K562 (cell line): ENCODE data around the gene MANBA. TPM values are rescaled to one million over a fixed set of nuclear protein-coding genes. Genes with fewer than 3 reads are reported as not detected.

Experiments used
- ATAC-seq: fragments of 200-7000 bp; cut with Tn5 transposase; 3 replicates; pipeline ENCODE4 v1.9.1; 2020; ENCODE audit warnings: moderate library complexity
- BruUV-seq: library from RNA; stranded (reverse); fragments of 400-500 nt; replicated peaks from 2 replicates; lab custom pipeline; 2021; lab: Mats Ljungman, UMichigan
- CTCF ChIA-PET: fragments of 300-600 bp; formaldehyde crosslinking; extraction: SDS; loops from one replicate; lab custom pipeline; 2021; ENCODE audit warnings: low intra/inter-chr PET ratio; lab: Yijun Ruan, JAX
- POLR2A ChIA-PET: fragments of 300-600, 350-650 bp; sonication (Branson Sonifier 250); formaldehyde crosslinking; extraction: SDS; loops from one replicate; lab custom pipeline; 2021; ENCODE audit warnings: antibody characterized with exemption, inconsistent platforms; lab: Yijun Ruan, JAX
- DNase-seq, 4 experiments: peaks; one replicate each; pipeline versions ENCODE4 v3.0.0 to v3.0.0-alpha.2; 2011 to 2018; ENCODE audit warnings: low spot score in 3 of 4, mixed read lengths in 3 of 4; ENCODE audit errors: extremely low read depth in 1 of 4
- FAIRE-seq: peaks from 2 replicates; lab custom pipeline; 2011; peaks lifted over from hg19 to GRCh38; lab: Jason Lieb, UNC
- H2AFZ ChIP-seq: 2 replicates; pipeline ENCODE4 v1.6.0; 2011; ENCODE audit warnings: low read depth, low read length, control low read depth, inconsistent platforms
- H3K27ac ChIP-seq: fragments of 200-600 bp; 3 replicates; pipeline ENCODE4 v1.8.0; 2011; ENCODE audit warnings: low read depth, mild to moderate bottlenecking, control low read depth, inconsistent platforms, low read length, moderate library complexity, mixed read lengths; ENCODE audit errors: extremely low read depth
- H3K27me3 ChIP-seq, 2 experiments: fragments of 300-600 bp in 1 of 2; 2 replicates in 1 of 2; 3 replicates in 1 of 2; pipeline versions ENCODE4 v1.6.0 to v1.8.0; 2011; ENCODE audit warnings: inconsistent platforms in 2 of 2, low read length in 2 of 2, mild to moderate bottlenecking in 1 of 2, mixed read lengths in 1 of 2, moderate library complexity in 1 of 2; ENCODE audit not compliant: control insufficient read depth in 2 of 2, insufficient read depth in 2 of 2
- H3K36me3 ChIP-seq: fragments of 300-600 bp; 3 replicates; pipeline ENCODE4 v1.8.0; 2011; ENCODE audit warnings: mild to moderate bottlenecking, low read length, inconsistent platforms; ENCODE audit not compliant: control insufficient read depth, insufficient read depth
- H3K4me1 ChIP-seq, 2 experiments: fragments of 200-600 bp in 1 of 2; replicated peaks in 1 of 2; 2 replicates in 1 of 2; 3 replicates in 1 of 2; pipeline versions ENCODE4 v1.5.1 to v1.8.0; 2011; ENCODE audit warnings: inconsistent platforms in 2 of 2, low read length in 2 of 2, mild to moderate bottlenecking in 1 of 2, mixed read lengths in 1 of 2, moderate library complexity in 1 of 2; ENCODE audit not compliant: control insufficient read depth in 2 of 2, insufficient read depth in 2 of 2
- H3K4me2 ChIP-seq: 2 replicates; pipeline ENCODE4 v1.6.1; 2011; ENCODE audit warnings: low read length, control low read depth, inconsistent platforms, mixed read lengths; ENCODE audit not compliant: insufficient read depth
- H3K4me3 ChIP-seq: fragments of 200-600 bp; sonication (generic), shearing (Covaris generic); 2 replicates; pipeline ENCODE4 v1.5.1; 2016; ENCODE audit warnings: control low read depth, inconsistent platforms
- H3K79me2 ChIP-seq: fragments of 200-600 bp; 3 replicates; pipeline ENCODE4 v1.8.0; 2011; ENCODE audit warnings: low read length, inconsistent platforms; ENCODE audit not compliant: control insufficient read depth, insufficient read depth
- H3K9ac ChIP-seq, 2 experiments: 2 replicates each; pipeline versions ENCODE4 v1.6.0 to v1.6.1; 2011; ENCODE audit warnings: low read depth in 2 of 2, low read length in 2 of 2, control low read depth in 1 of 2, inconsistent platforms in 1 of 2, mild to moderate bottlenecking in 1 of 2, mixed read lengths in 1 of 2; ENCODE audit not compliant: insufficient read depth in 1 of 2
- H3K9me1 ChIP-seq: one replicate; pipeline ENCODE4 v1.6.0; 2011; ENCODE audit warnings: inconsistent platforms, mild to moderate bottlenecking, low read length, moderate library complexity; ENCODE audit not compliant: control insufficient read depth, insufficient read depth
- H3K9me3 ChIP-seq: replicated peaks from 2 replicates; pipeline ENCODE4 v1.5.1; 2011; ENCODE audit warnings: low read depth, low read length, inconsistent platforms; ENCODE audit not compliant: control insufficient read depth, insufficient read depth
- H4K20me1 ChIP-seq: replicated peaks from 2 replicates; pipeline ENCODE4 v1.6.1; 2011; ENCODE audit warnings: low read length, inconsistent platforms, mixed read lengths; ENCODE audit not compliant: control insufficient read depth, insufficient read depth
- ESRRA ChIP-seq: fragments of 450-650 bp; IDR thresholded peaks from 2 replicates; pipeline ENCODE4 v1.6.1; 2014; ENCODE audit warnings: low read depth, mild to moderate bottlenecking, moderate library complexity, borderline replicate concordance
- HINFP ChIP-seq: fragments of 450-650 bp; conservative IDR thresholded peaks from 2 replicates; pipeline ENCODE4 v1.6.1; 2016; ENCODE audit warnings: missing genetic modification characterization, low read depth, mild to moderate bottlenecking, control low read depth, missing compliant biosample characterization
- HLTF ChIP-seq: fragments of 450-650 bp; IDR thresholded peaks from 2 replicates; pipeline ENCODE4 v1.6.1; 2016
- JUNB ChIP-seq: fragments of 450-650 bp; formaldehyde crosslinking; conservative IDR thresholded peaks from 2 replicates; pipeline ENCODE4 v1.4.0; 2020; ENCODE audit warnings: mild to moderate bottlenecking
- MCM3 ChIP-seq: fragments of 450-650 bp; IDR thresholded peaks from 2 replicates; pipeline ENCODE4 v1.6.1; 2016
- NR4A1 ChIP-seq, 2 experiments: fragments of 250-450 bp in 1 of 2; fragments of 450-650 bp in 1 of 2; sonication (Bioruptor Pico) in 1 of 2; IDR thresholded peaks; 2 replicates each; pipeline versions ENCODE4 v1.4.0 to v1.6.1; 2016 to 2020; ENCODE audit warnings: mild to moderate bottlenecking in 2 of 2, missing compliant biosample characterization in 1 of 2, missing genetic modification characterization in 1 of 2, moderate library complexity in 1 of 2
- PHF21A ChIP-seq: fragments of 450-650 bp; IDR thresholded peaks from 2 replicates; pipeline ENCODE4 v1.6.1; 2017; ENCODE audit warnings: low read depth, borderline replicate concordance
- POU5F1 ChIP-seq: fragments of 150-350 bp; IDR thresholded peaks from 2 replicates; pipeline ENCODE4 v1.6.1; 2014; ENCODE audit warnings: borderline replicate concordance, low read length, low read depth, mild to moderate bottlenecking; ENCODE audit not compliant: partially characterized antibody
- SLC30A9 ChIP-seq: fragments of 250-450 bp; sonication (Bioruptor Pico); IDR thresholded peaks from 2 replicates; pipeline ENCODE4 v1.8.0; 2022; ENCODE audit warnings: mild to moderate bottlenecking, moderate library complexity
- SMAD2 ChIP-seq: fragments of 150-350 bp; IDR thresholded peaks from 2 replicates; pipeline ENCODE4 v1.6.1; 2014; ENCODE audit warnings: low read depth, mild to moderate bottlenecking, low read length
- SMARCE1 ChIP-seq: fragments of 450-650 bp; IDR thresholded peaks from 2 replicates; pipeline ENCODE4 v1.7.1; 2016; ENCODE audit warnings: mild to moderate bottlenecking
- ZNF133 ChIP-seq: fragments of 250-450 bp; sonication (Bioruptor Pico); IDR thresholded peaks from 2 replicates; pipeline ENCODE4 v1.4.0; 2020; ENCODE audit warnings: mild to moderate bottlenecking
- ZNF24 ChIP-seq: fragments of 450-650 bp; IDR thresholded peaks from 2 replicates; pipeline ENCODE4 v1.6.1; 2016
- WGBS: fragments of 100-300 bp; shearing (Covaris generic); methylation state at CpG from one replicate; pipeline ENCODE4 v1.1.6; 2016; ENCODE audit warnings: low coverage, mixed read lengths; ENCODE audit not compliant: insufficient coverage; ENCODE audit errors: missing lambda C conversion rate; 5-methylcytosine and 5-hydroxymethylcytosine counted together
- in situ Hi-C: fragments of 300-500 bp; cut with MboI; formaldehyde crosslinking; loops from 4 replicates; pipeline ENCODE4 v1.15.0; 2018; ENCODE audit warnings: inconsistent platforms, mixed read lengths
- intact Hi-C: fragments of 100-400 bp; cut with micrococcal nuclease; formaldehyde crosslinking; loops from 2 replicates; pipeline ENCODE4 v1.14.2; 2022
- polyA plus RNA-seq, 8 experiments: library from polyadenylated mRNA; depleted of rRNA in 4 of 8; stranded (reverse) in 5 of 8; unstranded in 3 of 8; fragments of >200 nt; fragmentation: Nextera tagmentation in 2 of 8; fragmentation: Illumina TruSeq in 1 of 8; extraction: Ambion mirVana in 2 of 8; extraction: Trizol in 1 of 8; gene quantifications; 2 replicates each; pipeline versions ENCODE4 v1.2.1 to v1.2.3, GENCODE V29; 2011 to 2014; ENCODE audit warnings: inconsistent platforms in 1 of 8, missing spikeins in 1 of 8
- total RNA-seq, 7 experiments: library from RNA; depleted of rRNA in 6 of 7; stranded (reverse); fragments of >200 nt in 6 of 7; fragmentation: Illumina TruSeq in 2 of 7; extraction: Trizol in 2 of 7; gene quantifications; 2 replicates each; pipeline versions ENCODE4 v1.2.1 to v1.2.3, GENCODE V29; 2011 to 2021; ENCODE audit warnings: low replicate concordance in 1 of 7
- TF ChIP-seq, protein P1 (sequence below): fragments of 250-450 bp; sonication (Bioruptor Pico); IDR thresholded peaks from 2 replicates; pipeline ENCODE4 v1.8.0; 2021; ENCODE audit warnings: moderate library complexity, mild to moderate bottlenecking, inconsistent platforms
- TF ChIP-seq, protein P2 (sequence below): sonication (generic); formaldehyde crosslinking; IDR thresholded peaks from 2 replicates; pipeline ENCODE4 v1.4.0; 2020; ENCODE audit warnings: mild to moderate bottlenecking, missing genetic modification reagents
- TF ChIP-seq, protein P3 (sequence below): fragments of 450-650 bp; IDR thresholded peaks from 2 replicates; pipeline ENCODE4 v1.6.1; 2016; ENCODE audit warnings: antibody characterized with exemption

Gene MANBA
- total and polyA plus RNA-seq, 9 of the 15 experiments (the other 6 are each of a cell fraction or from before 2014, with no cell fraction given), result 1.8 to 12.9 (median 7.7) TPM

DNA sequence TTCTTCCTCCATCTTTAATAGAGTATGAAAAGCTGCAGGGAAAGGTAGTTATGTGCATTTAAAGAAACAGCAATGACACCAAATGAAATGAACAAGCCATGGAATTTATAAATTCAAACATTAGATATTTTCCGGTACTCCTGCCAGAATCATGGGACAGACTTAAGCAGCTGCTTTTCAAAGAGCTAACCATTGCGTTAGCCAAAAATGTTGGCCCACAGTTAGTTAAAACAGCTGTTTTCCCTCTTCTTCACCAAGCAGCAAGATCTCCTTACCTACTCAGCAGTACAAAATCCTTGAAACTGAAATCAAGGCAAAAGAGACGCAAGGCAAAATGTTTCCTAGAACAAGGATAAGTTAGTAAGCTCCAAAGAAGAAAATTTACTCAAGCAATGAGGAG lies 64.0 kb downstream of the MANBA start (continued):
- no peak for TF ChIP-seq POU5F1
- TF ChIP-seq, protein P1, sequence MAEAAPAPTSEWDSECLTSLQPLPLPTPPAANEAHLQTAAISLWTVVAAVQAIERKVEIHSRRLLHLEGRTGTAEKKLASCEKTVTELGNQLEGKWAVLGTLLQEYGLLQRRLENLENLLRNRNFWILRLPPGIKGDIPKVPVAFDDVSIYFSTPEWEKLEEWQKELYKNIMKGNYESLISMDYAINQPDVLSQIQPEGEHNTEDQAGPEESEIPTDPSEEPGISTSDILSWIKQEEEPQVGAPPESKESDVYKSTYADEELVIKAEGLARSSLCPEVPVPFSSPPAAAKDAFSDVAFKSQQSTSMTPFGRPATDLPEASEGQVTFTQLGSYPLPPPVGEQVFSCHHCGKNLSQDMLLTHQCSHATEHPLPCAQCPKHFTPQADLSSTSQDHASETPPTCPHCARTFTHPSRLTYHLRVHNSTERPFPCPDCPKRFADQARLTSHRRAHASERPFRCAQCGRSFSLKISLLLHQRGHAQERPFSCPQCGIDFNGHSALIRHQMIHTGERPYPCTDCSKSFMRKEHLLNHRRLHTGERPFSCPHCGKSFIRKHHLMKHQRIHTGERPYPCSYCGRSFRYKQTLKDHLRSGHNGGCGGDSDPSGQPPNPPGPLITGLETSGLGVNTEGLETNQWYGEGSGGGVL, result no peak
- no peak for TF ChIP-seq NR4A1 (CRISPR knock-in tag; IDR thresholded peaks at IDR 0.05)
- no peak for TF ChIP-seq NR4A1 (tag; IDR thresholded peaks at IDR 0.05)
- no peak for TF ChIP-seq ESRRA
- TF ChIP-seq, all 486 proteins: peak for 0

DNA sequence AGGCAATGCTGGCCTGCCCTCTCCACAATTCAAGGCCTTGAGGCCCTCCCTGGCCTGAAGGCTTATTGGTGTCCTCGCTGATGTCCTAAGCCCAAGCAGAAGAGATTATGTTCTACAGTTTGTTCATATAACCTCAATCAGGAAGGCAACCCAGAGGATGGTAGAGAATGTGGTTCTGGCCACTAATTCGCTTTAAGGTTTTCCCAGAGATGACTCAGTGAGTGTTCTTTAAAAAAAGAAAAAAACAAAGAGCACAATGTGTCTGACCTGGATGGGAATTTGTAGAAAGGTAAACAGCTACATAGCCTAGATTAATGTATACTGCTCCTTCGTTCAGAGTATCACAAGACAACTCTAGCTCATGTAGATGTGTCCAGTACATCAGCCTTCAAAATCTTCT lies 66.0 kb downstream of the MANBA start:
- H3K9ac ChIP-seq, result no peak overlapping the region
- FAIRE-seq, result no peak
- in situ Hi-C loops (no loop called here), intact Hi-C loops (no loop called here)
- no peak overlapping the region for H3K4me3 ChIP-seq
- no peaks in the 10 kb centered on the region for H3K9me1 ChIP-seq
- H3K79me2 ChIP-seq, result no peaks in the 10 kb centered on the region; the same call in 2 of the 3 replicates
- no peak for DNase-seq
- ATAC-seq, result no peak
- H3K4me2 ChIP-seq, result no peak overlapping the region
- no TSS peak for BruUV-seq
- no peak overlapping the region for H3K27ac ChIP-seq
- ChIA-PET CTCF (no interaction called here), POLR2A (no interaction called here)
- 25% methylated on average over 3 of the region's 3 CpGs for WGBS
- no peaks in the 10 kb centered on the region for H3K9me3 ChIP-seq
- no peaks in the 10 kb centered on the region for H3K4me1 ChIP-seq
- no peak overlapping the region for H2AFZ ChIP-seq
- H4K20me1 ChIP-seq, result no peaks in the 10 kb centered on the region
- H3K36me3 ChIP-seq, result no peaks in the 10 kb centered on the region
- H3K27me3 ChIP-seq, result no peaks in the 10 kb centered on the region
- TF ChIP-seq HINFP (tag) (no peak), JUNB (CRISPR knock-in tag) (no peak), PHF21A (no peak), MCM3 (no peak), SLC30A9 (CRISPR knock-in tag) (no peak), SMARCE1 (no peak), ZNF24 (no peak), SMAD2 (no peak), ZNF133 (CRISPR knock-in tag) (no peak), HLTF (no peak)
- TF ChIP-seq, protein P2, sequence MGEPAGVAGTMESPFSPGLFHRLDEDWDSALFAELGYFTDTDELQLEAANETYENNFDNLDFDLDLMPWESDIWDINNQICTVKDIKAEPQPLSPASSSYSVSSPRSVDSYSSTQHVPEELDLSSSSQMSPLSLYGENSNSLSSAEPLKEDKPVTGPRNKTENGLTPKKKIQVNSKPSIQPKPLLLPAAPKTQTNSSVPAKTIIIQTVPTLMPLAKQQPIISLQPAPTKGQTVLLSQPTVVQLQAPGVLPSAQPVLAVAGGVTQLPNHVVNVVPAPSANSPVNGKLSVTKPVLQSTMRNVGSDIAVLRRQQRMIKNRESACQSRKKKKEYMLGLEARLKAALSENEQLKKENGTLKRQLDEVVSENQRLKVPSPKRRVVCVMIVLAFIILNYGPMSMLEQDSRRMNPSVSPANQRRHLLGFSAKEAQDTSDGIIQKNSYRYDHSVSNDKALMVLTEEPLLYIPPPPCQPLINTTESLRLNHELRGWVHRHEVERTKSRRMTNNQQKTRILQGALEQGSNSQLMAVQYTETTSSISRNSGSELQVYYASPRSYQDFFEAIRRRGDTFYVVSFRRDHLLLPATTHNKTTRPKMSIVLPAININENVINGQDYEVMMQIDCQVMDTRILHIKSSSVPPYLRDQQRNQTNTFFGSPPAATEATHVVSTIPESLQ (CRISPR knock-in tag), result no peak
- TF ChIP-seq, protein P3, sequence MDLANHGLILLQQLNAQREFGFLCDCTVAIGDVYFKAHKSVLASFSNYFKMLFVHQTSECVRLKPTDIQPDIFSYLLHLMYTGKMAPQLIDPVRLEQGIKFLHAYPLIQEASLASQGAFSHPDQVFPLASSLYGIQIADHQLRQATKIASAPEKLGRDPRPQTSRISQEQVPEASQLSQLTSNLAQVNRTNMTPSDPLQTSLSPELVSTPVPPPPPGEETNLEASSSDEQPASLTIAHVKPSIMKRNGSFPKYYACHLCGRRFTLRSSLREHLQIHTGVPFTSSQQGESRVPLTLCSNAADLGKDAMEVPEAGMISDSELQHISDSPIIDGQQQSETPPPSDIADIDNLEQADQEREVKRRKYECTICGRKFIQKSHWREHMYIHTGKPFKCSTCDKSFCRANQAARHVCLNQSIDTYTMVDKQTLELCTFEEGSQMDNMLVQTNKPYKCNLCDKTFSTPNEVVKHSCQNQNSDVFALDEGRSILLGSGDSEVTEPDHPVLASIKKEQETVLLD, result no peak
